ENCODE results near the gene BICD2.

DNA sequence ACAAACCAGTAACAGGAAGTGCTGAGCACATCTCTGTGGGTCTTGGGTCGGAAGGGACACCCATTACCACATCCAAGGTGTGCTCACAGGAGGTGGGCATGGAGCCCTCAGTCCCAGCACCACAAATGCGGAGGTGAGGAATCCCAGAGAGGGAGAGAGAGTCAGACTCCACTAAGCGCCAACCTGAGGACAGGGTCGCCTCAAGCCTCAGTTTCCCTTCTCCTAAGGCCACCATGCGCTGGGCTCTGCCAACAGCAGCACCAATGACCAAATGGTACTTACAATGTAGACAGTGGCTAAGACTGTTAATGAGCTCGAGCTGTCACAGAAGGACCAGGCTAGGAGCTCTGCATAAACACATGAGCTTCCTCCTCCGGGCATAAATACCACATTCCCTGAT lies 43.1 kb downstream of the BICD2 start:
- TF ChIP-seq, protein P1, sequence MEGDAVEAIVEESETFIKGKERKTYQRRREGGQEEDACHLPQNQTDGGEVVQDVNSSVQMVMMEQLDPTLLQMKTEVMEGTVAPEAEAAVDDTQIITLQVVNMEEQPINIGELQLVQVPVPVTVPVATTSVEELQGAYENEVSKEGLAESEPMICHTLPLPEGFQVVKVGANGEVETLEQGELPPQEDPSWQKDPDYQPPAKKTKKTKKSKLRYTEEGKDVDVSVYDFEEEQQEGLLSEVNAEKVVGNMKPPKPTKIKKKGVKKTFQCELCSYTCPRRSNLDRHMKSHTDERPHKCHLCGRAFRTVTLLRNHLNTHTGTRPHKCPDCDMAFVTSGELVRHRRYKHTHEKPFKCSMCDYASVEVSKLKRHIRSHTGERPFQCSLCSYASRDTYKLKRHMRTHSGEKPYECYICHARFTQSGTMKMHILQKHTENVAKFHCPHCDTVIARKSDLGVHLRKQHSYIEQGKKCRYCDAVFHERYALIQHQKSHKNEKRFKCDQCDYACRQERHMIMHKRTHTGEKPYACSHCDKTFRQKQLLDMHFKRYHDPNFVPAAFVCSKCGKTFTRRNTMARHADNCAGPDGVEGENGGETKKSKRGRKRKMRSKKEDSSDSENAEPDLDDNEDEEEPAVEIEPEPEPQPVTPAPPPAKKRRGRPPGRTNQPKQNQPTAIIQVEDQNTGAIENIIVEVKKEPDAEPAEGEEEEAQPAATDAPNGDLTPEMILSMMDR (conservative IDR thresholded peaks at IDR 0.05) = no peak
- no peak for TF ChIP-seq ZFX (IDR thresholded peaks at IDR 0.05)

Measured in C4-2B (cell line).